Right lobe of liver (tissue), 6 donors: ENCODE results near the gene HPGD. TPM values are rescaled to one million over a fixed set of nuclear protein-coding genes. Genes with fewer than 3 reads are reported as not detected.

Experiments used
- ATAC-seq, 4 donors: fragments of 200-7000 bp; cut with Tn5 transposase; one replicate each; pipeline ENCODE4 v1.9.1; 2020; ENCODE audit warnings: mild to moderate bottlenecking in 4 of 4, moderate library complexity in 4 of 4
- DNase-seq, 3 donors: peaks; one replicate each; pipeline ENCODE4 v3.0.0-alpha.2; 2020
- H3K27ac ChIP-seq, 3 donors: fragments of 200-600 bp; one replicate each; pipeline ENCODE4 v1.8.0; 2022
- H3K27me3 ChIP-seq, 2 donors: fragments of 200-600 bp; one replicate each; pipeline ENCODE4 v1.8.0; 2022
- H3K36me3 ChIP-seq, 4 donors: fragments of 200-600 bp; sonication (generic) in 1 of 4; one replicate each; pipeline versions ENCODE4 v1.5.1 to v1.8.0; 2017 to 2022; ENCODE audit warnings: control low read depth in 1 of 4
- H3K4me1 ChIP-seq, 4 donors: fragments of 200-600 bp; sonication (generic) in 1 of 4; one replicate each; pipeline versions ENCODE4 v1.5.1 to v1.8.0; 2017 to 2022; ENCODE audit warnings: control low read depth in 1 of 4
- H3K4me3 ChIP-seq, 3 donors: fragments of 200-600 bp; one replicate each; pipeline ENCODE4 v1.8.0; 2022
- H3K9me3 ChIP-seq, 4 donors: fragments of 200-600 bp; sonication (generic) in 1 of 4; one replicate each; pipeline versions ENCODE4 v1.5.1 to v1.8.0; 2017 to 2022; ENCODE audit warnings: control low read depth in 1 of 4
- POLR2A ChIP-seq: fragments of 450-650 bp; IDR thresholded peaks from one replicate; pipeline ENCODE4 v1.6.1; 2017; ENCODE audit warnings: antibody characterized with exemption, mild to moderate bottlenecking
- WGBS: methylation state at CpG from one replicate; pipeline ENCODE4 v1.1.6; 2018; ENCODE audit warnings: low coverage, low lambda C conversion rate; ENCODE audit not compliant: insufficient coverage; ENCODE audit errors: missing lambda C conversion rate; 5-methylcytosine and 5-hydroxymethylcytosine counted together
- intact Hi-C, 2 donors: fragments of 100-400 bp; cut with DNase I; formaldehyde crosslinking; loops; one replicate each; pipeline versions ENCODE4 v1.11.2 to v1.14.1; 2022
- total RNA-seq, 6 experiments: library from RNA; depleted of rRNA in 2 of 6; stranded (reverse); fragments of >200 nt in 2 of 6; fragmentation: NEBNext Ultra II Directional in 3 of 6; extraction: Animal tissue kit (Norgen Biotek cat#: 25700) in 3 of 6; gene quantifications; one replicate each; pipeline versions ENCODE4 v1.1.0 to v1.2.4, GENCODE V29; 2016 to 2023
- TF ChIP-seq, protein P1 (sequence below), 4 donors: fragments of 200-600 bp in 3 of 4; fragments of 450-650 bp in 1 of 4; IDR thresholded peaks; one replicate each; pipeline versions ENCODE4 v1.5.1 to v1.8.0; 2016 to 2022; ENCODE audit warnings: antibody characterized with exemption in 4 of 4, mild to moderate bottlenecking in 2 of 4
- donor health status: DM: no; HTN: yes; CAD: no.
- donor health status: DM: no; HTN: no; CAD: no.
- donor health status: DM: no; HTN: no; CAD: no.
- donor health status: DM: no; HTN: yes; CAD: no.
- donor health status: DM: no; HTN: yes; CAD: no.

HPGD gene
- total RNA-seq, 6 experiments from 2014 or later: 71.7 to 124 (median 91.0) TPM

DNA sequence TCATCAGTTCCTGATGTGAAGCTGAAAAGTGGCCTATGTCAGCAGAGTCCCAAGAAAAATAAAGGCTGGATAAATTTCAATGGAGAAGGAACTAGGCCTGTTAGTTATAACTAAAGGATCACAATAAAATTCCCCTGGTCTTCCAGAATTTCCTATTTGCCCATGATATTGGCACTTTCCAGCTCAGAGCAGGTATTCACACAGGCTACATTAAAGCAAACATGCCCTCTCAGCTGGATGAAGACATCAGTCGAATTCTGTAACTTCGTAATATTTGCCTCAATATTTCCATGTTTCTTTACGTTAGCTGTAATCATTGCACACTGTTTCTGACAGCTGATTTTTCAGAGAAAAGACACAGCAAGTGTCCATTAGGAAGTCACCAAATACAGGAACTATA is 9.5 kb downstream of the HPGD start:
- ATAC-seq: peak; percentile 47 to 64 (median 63)
- 27% methylated on average over 3 of the region's 3 CpGs for WGBS
- intact Hi-C loops: no loop called here
- H3K27ac ChIP-seq: peak overlapping the region in 1 of 3 donors; percentile 29
- H3K27me3 ChIP-seq: no peaks in the 10 kb centered on the region
- H3K4me1 ChIP-seq: peaks cover 0 to 25% (median 2%) of the 10 kb centered on the region in 4 donors
- peaks cover 0 to 12% (median 3%) of the 10 kb centered on the region in 4 donors for H3K36me3 ChIP-seq
- DNase-seq: no peak
- no peaks in the 10 kb centered on the region for H3K9me3 ChIP-seq
- no peak for TF ChIP-seq POLR2A
- TF ChIP-seq, protein P1, sequence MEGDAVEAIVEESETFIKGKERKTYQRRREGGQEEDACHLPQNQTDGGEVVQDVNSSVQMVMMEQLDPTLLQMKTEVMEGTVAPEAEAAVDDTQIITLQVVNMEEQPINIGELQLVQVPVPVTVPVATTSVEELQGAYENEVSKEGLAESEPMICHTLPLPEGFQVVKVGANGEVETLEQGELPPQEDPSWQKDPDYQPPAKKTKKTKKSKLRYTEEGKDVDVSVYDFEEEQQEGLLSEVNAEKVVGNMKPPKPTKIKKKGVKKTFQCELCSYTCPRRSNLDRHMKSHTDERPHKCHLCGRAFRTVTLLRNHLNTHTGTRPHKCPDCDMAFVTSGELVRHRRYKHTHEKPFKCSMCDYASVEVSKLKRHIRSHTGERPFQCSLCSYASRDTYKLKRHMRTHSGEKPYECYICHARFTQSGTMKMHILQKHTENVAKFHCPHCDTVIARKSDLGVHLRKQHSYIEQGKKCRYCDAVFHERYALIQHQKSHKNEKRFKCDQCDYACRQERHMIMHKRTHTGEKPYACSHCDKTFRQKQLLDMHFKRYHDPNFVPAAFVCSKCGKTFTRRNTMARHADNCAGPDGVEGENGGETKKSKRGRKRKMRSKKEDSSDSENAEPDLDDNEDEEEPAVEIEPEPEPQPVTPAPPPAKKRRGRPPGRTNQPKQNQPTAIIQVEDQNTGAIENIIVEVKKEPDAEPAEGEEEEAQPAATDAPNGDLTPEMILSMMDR (IDR thresholded peaks at IDR 0.05): no peak
- no peak overlapping the region for H3K4me3 ChIP-seq

DNA sequence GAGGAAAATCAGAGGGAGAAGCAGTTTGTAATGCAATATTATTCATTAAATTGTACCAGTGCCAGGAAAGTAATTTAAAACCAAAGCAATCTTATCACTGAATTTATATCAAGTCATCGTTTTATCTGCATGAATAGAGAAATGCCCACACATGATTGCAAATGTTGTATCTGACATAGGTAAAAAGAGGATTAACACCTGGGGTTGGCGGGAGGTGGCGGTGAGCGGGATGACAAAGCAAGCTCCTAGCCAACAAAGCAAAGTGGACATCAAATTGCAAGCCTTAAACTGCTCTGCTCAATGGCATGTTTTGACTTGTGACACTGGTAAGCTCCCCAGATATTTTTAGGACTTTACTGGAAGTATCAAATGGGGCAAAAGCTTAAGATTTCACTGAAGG is 16.4 kb downstream of the HPGD start:
- H3K36me3 ChIP-seq: peaks cover 0 to 16% (median 6%) of the 10 kb centered on the region in 4 donors
- H3K4me1 ChIP-seq: peaks cover 0 to 9% (median 0%) of the 10 kb centered on the region in 4 donors
- intact Hi-C loops: no loop called here
- DNase-seq (no peak), ATAC-seq (no peak)
- H3K27ac ChIP-seq: peak overlapping the region in 1 of 3 donors; percentile 10
- WGBS: 65% methylated on average over 2 of the region's 4 CpGs
- no peaks in the 10 kb centered on the region for H3K27me3 ChIP-seq
- TF ChIP-seq, protein P1 (IDR thresholded peaks at IDR 0.05): no peak
- no peak for TF ChIP-seq POLR2A
- H3K4me3 ChIP-seq: no peak overlapping the region
- no peaks in the 10 kb centered on the region for H3K9me3 ChIP-seq

DNA sequence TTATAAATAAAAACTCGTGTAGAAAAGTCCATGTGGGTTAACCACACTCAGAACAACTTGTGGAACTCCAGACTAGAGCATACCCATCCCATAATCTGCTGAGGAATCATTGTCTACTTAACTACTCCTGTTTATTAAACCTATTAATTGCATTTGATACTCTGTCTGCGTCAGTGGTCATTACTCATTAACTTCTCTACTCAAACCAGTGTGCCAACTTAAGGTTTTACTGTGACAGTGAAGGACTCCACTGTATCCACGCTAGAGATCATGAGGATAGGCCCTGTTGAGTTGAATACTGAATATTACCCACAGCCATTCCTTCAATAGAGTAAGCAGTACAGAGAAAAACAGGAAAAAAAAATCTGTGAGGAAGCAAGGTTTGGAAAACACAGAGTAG is 17.3 kb downstream of the HPGD start:
- Histone ChIP-seq H3K4me1 (peaks cover 0 to 14% (median 0%) of the 10 kb centered on the region in 4 donors), H3K27me3 (no peaks in the 10 kb centered on the region), H3K4me3 (no peak overlapping the region), H3K27ac (no peak overlapping the region), H3K9me3 (no peaks in the 10 kb centered on the region), H3K36me3 (peaks cover 0 to 10% (median 6%) of the 10 kb centered on the region in 4 donors)
- DNase-seq (no peak), ATAC-seq (peak; percentile 70 to 84 (median 78))
- intact Hi-C loops: no loop called here
- TF ChIP-seq POLR2A: no peak
- TF ChIP-seq, protein P1 (IDR thresholded peaks at IDR 0.05): no peak
- 27% methylated on average over 3 of the region's 3 CpGs for WGBS

DNA sequence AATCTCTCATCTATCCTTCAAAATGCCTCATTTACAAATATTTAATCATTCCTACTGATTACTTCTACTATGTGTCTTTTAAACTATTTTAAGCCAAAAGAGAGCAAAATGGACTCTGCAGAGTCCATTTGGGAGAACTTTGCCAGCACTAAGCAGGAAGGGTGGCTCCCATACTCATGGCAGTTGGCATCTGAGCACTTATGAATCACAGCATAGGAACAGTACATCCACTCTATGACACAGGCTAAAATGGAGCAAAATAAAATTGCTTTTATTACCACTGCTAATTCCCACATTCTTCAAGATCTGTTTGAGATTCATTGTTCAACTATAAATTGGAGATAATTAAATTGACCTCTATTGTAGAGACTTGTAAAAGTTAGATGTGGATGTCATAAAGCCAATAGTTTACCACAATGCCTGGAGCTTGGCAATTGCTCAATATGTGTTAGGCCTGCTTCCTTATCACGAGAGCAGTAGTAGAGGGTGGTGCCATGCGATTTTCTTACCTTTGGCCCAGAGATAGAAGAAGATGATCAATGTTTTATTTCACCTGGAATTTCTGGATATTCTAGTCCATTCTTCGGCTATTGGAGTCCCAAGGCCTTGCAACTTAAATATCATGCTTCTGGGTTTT is 19.1 kb downstream of the HPGD start:
- Histone ChIP-seq H3K4me1 (peaks cover 0 to 14% (median 0%) of the 10 kb centered on the region in 4 donors), H3K27ac (no peak overlapping the region), H3K27me3 (no peaks in the 10 kb centered on the region), H3K4me3 (no peak overlapping the region), H3K36me3 (peaks cover 0 to 10% (median 5%) of the 10 kb centered on the region in 4 donors), H3K9me3 (no peaks in the 10 kb centered on the region)
- intact Hi-C loops: no loop called here
- WGBS: 31% methylated on average over 3 of the region's 3 CpGs
- TF ChIP-seq POLR2A: no peak
- TF ChIP-seq, protein P1 (IDR thresholded peaks at IDR 0.05): no peak
- DNase-seq (no peak), ATAC-seq (peak in 3 of 4 donors; percentile 35 to 51 (median 38))
